GM21619 (cell line): ENCODE measurements around the gene PRR14L.
"Not testable (repeated sequence)": the region's sequence is repeated elsewhere in the genome, so short reads cannot be mapped to it uniquely, and the experiment has no call there.

Experiments used
- ATAC-seq: cut with Tn5 transposase; IDR thresholded peaks from one replicate; pipeline ENCODE4 v1.9.1; 2021; ENCODE audit not compliant: unreplicated experiment

Gene PRR14L

GRCh38 chr22:31749636-31750364 lies at the start of gene PRR14L:
PRR14L (minus strand) TSS chr22:31750132; CDS start chr22:31738860, 11,272 bp downstream.
- ATAC-seq, result peak; percentile 48

- ATAC-seq, result not testable (repeated sequence)
Measured at GRCh38 chr22:31799358-31799757, 49.4 kb upstream of the PRR14L start.

GRCh38 chr22:31790240-31790639 lies 40.3 kb upstream of the PRR14L start:
- ATAC-seq, result no peak

GRCh38 chr22:31789803-31790202 lies 39.9 kb upstream of the PRR14L start:
- no peak for ATAC-seq

- ATAC-seq, result no peak
Measured at GRCh38 chr22:31776231-31776630, 26.3 kb upstream of the PRR14L start.

- no peak for ATAC-seq
Measured at GRCh38 chr22:31773416-31773815, 23.5 kb upstream of the PRR14L start.

GRCh38 chr22:31768422-31769059 lies 18.6 kb upstream of the PRR14L start:
- ATAC-seq, result no peak

GRCh38 chr22:31764785-31765184 lies 14.9 kb upstream of the PRR14L start:
- ATAC-seq, result no peak

- ATAC-seq, result not testable (repeated sequence)
Measured at GRCh38 chr22:31758860-31759259, 8.9 kb upstream of the PRR14L start.

GRCh38 chr22:31757265-31757664 lies 7.3 kb upstream of the PRR14L start:
- no peak for ATAC-seq

- no peak for ATAC-seq
Measured at GRCh38 chr22:31754813-31755212, 4.9 kb upstream of the PRR14L start.

- ATAC-seq, result peak; percentile 53
Measured at GRCh38 chr22:31753634-31754501, 3.9 kb upstream of the PRR14L start, which contains the start of gene DEPDC5. DEPDC5 (plus strand) TSS chr22:31754019; CDS start chr22:31754922, 903 bp downstream.

- ATAC-seq, result peak; percentile 14
Measured at GRCh38 chr22:31753005-31753633, 3.2 kb upstream of the PRR14L start.

GRCh38 chr22:31752096-31752847 lies 2.3 kb upstream of the PRR14L start:
- ATAC-seq, result no peak

- no peak for ATAC-seq
Measured at GRCh38 chr22:31750365-31751284, 693 bp upstream of the PRR14L start.

- ATAC-seq, result no peak
Measured at GRCh38 chr22:31748490-31748889, 1.4 kb downstream of the PRR14L start.

- no peak for ATAC-seq
Measured at GRCh38 chr22:31747441-31747840, 2.5 kb downstream of the PRR14L start.

- no peak for ATAC-seq
Measured at GRCh38 chr22:31743871-31744270, 6.1 kb downstream of the PRR14L start.

- no peak for ATAC-seq
Measured at GRCh38 chr22:31742682-31743081, 7.2 kb downstream of the PRR14L start.
